GM21825 (cell line): ENCODE data around the gene RPS21.
A peak's percentile ranks its signal among the peaks of the same experiment; 100 is the strongest.

ENCODE experiments used
- ATAC-seq: cut with Tn5 transposase; IDR thresholded peaks from one replicate; pipeline ENCODE4 v1.9.1; 2021; ENCODE audit warnings: mild to moderate bottlenecking, moderate library complexity; ENCODE audit not compliant: unreplicated experiment

Gene RPS21

GRCh38 chr20:62394248-62395245 is 7.6 kb downstream of the RPS21 start:
- no peak for ATAC-seq

GRCh38 chr20:62395311-62396242 is 8.7 kb downstream of the RPS21 start:
- ATAC-seq, result no peak

- ATAC-seq, result no peak
Observed at GRCh38 chr20:62396367-62397239, 9.7 kb downstream of the RPS21 start.

- ATAC-seq, result no peak
Observed at GRCh38 chr20:62398120-62398821, 11.4 kb downstream of the RPS21 start.

- no peak for ATAC-seq
Observed at GRCh38 chr20:62400021-62400420, 13.1 kb downstream of the RPS21 start.

GRCh38 chr20:62400541-62400940 is 13.6 kb downstream of the RPS21 start:
- no peak for ATAC-seq

- no peak for ATAC-seq
Observed at GRCh38 chr20:62401331-62401779, 14.5 kb downstream of the RPS21 start.

GRCh38 chr20:62402456-62403150 is 15.7 kb downstream of the RPS21 start:
- ATAC-seq, result no peak

- ATAC-seq, result no peak
Observed at GRCh38 chr20:62403331-62403730, 16.4 kb downstream of the RPS21 start.

GRCh38 chr20:62404112-62404665 is 17.3 kb downstream of the RPS21 start:
- ATAC-seq, result no peak

GRCh38 chr20:62404761-62405107 is 17.8 kb downstream of the RPS21 start:
- no peak for ATAC-seq

GRCh38 chr20:62405108-62405980 is 18.4 kb downstream of the RPS21 start:
- no peak for ATAC-seq

- ATAC-seq, result no peak
Observed at GRCh38 chr20:62405981-62406513, 19.1 kb downstream of the RPS21 start.

- ATAC-seq, result no peak
Observed at GRCh38 chr20:62406635-62407176, 19.8 kb downstream of the RPS21 start.

- peak; percentile 76 for ATAC-seq
Observed at GRCh38 chr20:62407221-62407992, 20.5 kb downstream of the RPS21 start, which contains the start of gene CABLES2. Gene CABLES2, minus strand, starts transcription at chr20:62407285. Its CDS starts 9 bp downstream, at chr20:62407276.

- ATAC-seq, result no peak
Observed at GRCh38 chr20:62408055-62408454, 21.2 kb downstream of the RPS21 start.

- ATAC-seq, result no peak
Observed at GRCh38 chr20:62408640-62409039, 21.7 kb downstream of the RPS21 start.
